ENCODE data around the gene CHI3L2. TPM values are rescaled to one million over a fixed set of nuclear protein-coding genes. Genes with fewer than 3 reads are reported as not detected.
A peak's percentile ranks its signal among the peaks of the same experiment; 100 is the strongest.

The CHI3L2 gene
- total and polyA plus RNA-seq, 9 of the 15 experiments (the other 6 are each of a cell fraction or from before 2014, with no cell fraction given) = 0.07 to 0.27 (median 0.15) TPM; not detected in 6

DNA sequence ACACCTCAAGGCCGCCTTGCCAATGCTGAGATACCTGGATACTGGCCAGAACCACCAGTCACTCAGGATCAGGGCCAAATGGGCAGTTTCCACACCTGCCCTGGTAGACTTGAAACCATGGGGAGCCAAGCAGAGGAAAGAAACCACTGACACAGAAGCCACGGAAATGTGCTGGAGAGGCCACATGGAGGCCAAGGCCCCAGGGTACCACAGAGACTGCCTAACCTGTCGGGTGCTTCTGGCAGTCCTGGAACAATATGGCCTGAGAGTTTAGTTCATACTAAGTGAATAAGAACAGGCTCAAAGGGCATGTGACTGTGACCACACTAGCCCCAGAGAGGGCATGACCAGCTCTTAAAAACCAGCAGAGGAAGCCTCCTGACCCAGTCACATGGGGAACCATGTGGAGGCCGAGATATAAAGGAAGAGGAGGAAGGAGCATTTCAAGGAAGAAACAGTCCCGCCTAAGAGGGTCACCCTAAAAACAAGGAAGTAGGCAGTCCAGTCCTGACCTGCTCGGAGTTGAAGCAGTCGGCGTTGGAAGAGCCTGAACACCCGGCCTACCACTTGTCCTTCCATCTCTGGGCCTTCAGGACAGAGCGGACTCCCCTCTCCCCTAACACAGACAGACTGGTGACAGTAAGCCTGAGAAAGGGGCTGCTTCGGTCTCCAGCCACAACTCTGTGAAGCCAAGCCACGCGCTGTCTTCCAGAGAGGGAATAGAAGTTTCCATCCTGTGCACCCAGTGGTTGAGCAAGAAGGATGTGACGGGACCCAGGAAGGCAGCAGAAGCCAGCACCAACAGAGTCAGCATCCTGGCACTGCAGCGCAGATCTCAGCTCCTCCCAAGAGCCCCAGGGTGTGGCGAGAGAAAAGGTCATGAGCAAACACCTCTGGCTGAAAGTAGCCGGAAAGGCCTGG lies 27.4 kb upstream of the CHI3L2 start, which contains the start of gene DENND2D (continued):
- TF ChIP-seq, protein P1, sequence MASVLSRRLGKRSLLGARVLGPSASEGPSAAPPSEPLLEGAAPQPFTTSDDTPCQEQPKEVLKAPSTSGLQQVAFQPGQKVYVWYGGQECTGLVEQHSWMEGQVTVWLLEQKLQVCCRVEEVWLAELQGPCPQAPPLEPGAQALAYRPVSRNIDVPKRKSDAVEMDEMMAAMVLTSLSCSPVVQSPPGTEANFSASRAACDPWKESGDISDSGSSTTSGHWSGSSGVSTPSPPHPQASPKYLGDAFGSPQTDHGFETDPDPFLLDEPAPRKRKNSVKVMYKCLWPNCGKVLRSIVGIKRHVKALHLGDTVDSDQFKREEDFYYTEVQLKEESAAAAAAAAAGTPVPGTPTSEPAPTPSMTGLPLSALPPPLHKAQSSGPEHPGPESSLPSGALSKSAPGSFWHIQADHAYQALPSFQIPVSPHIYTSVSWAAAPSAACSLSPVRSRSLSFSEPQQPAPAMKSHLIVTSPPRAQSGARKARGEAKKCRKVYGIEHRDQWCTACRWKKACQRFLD (CRISPR knock-in tag; IDR thresholded peaks at IDR 0.05) = peak; percentile 72
- TF ChIP-seq, protein P2, sequence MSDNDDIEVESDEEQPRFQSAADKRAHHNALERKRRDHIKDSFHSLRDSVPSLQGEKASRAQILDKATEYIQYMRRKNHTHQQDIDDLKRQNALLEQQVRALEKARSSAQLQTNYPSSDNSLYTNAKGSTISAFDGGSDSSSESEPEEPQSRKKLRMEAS (CRISPR knock-in tag; IDR thresholded peaks at IDR 0.05) = peak; percentile 70; the same call in 1 of the 2 replicates
- TF ChIP-seq, protein P3, sequence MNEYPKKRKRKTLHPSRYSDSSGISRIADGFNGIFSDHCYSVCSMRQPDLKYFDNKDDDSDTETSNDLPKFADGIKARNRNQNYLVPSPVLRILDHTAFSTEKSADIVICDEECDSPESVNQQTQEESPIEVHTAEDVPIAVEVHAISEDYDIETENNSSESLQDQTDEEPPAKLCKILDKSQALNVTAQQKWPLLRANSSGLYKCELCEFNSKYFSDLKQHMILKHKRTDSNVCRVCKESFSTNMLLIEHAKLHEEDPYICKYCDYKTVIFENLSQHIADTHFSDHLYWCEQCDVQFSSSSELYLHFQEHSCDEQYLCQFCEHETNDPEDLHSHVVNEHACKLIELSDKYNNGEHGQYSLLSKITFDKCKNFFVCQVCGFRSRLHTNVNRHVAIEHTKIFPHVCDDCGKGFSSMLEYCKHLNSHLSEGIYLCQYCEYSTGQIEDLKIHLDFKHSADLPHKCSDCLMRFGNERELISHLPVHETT (CRISPR knock-in tag; conservative IDR thresholded peaks at IDR 0.05 in 1 of 2, IDR thresholded peaks at IDR 0.05 in 1 of 2) = peak in 1 of 2 experiments; percentile 23; a peak in 1 of 4 replicates
- TF ChIP-seq NR2C1 (IDR thresholded peaks at IDR 0.05) (no peak), NR2C1 (tag; IDR thresholded peaks at IDR 0.05) (peak; percentile 41; the same call in 1 of the 2 replicates)
